AG10803 (cell line): ENCODE data around the gene DYRK4.

Experiments
- DNase-seq: peaks from one replicate; pipeline ENCODE4 v3.0.0; 2010; ENCODE audit warnings: low read depth
- H3K4me3 ChIP-seq: 2 replicates; pipeline ENCODE4 v1.5.1; 2011; ENCODE audit warnings: mild to moderate bottlenecking, low read length, control low read depth
- CTCF ChIP-seq: conservative IDR thresholded peaks from 2 replicates; pipeline ENCODE4 v1.5.1; 2011; ENCODE audit warnings: mild to moderate bottlenecking, low read length, control low read depth, inconsistent platforms

Gene DYRK4

GRCh38 chr12:4610481-4610880 lies 48.5 kb downstream of the DYRK4 start:
- DNase-seq, result no peak
- TF ChIP-seq CTCF, result no peak
- no peak overlapping the region for H3K4me3 ChIP-seq

GRCh38 chr12:4615667-4616066 lies 53.7 kb downstream of the DYRK4 start:
- TF ChIP-seq CTCF, result no peak

GRCh38 chr12:4621511-4621910 lies 59.5 kb downstream of the DYRK4 start:
- no peak overlapping the region for H3K4me3 ChIP-seq
- no peak for TF ChIP-seq CTCF
- no peak for DNase-seq

More at GRCh38 chr12:4615667-4616066, 53.7 kb downstream of the DYRK4 start:
- H3K4me3 ChIP-seq, result no peak overlapping the region
- no peak for DNase-seq

GRCh38 chr12:4626543-4626942 lies 64.5 kb downstream of the DYRK4 start:
- H3K4me3 ChIP-seq, result no peak overlapping the region
- DNase-seq, result no peak
- no peak for TF ChIP-seq CTCF

- no peak for TF ChIP-seq CTCF
- DNase-seq, result no peak
- H3K4me3 ChIP-seq, result no peak overlapping the region
These were observed 66.4 kb downstream of the DYRK4 start for GRCh38 chr12:4628406-4628805.

- DNase-seq, result no peak
- H3K4me3 ChIP-seq, result no peak overlapping the region
- no peak for TF ChIP-seq CTCF
These were observed 68.3 kb downstream of the DYRK4 start for GRCh38 chr12:4630262-4630661.

- H3K4me3 ChIP-seq, result no peak overlapping the region
- TF ChIP-seq CTCF, result no peak
These were observed 81.7 kb downstream of the DYRK4 start for GRCh38 chr12:4643747-4644146.

More at GRCh38 chr12:4643747-4644146, 81.7 kb downstream of the DYRK4 start:
- no peak for DNase-seq
